OCI-M2 (cell line): ENCODE data around the gene MAST4.

ENCODE experiments used
- DNase-seq: peaks from one replicate; lab custom pipeline; 2025; ENCODE audit not compliant: unreplicated experiment; lab: John Stamatoyannopoulos, UW

The MAST4 gene

DNA sequence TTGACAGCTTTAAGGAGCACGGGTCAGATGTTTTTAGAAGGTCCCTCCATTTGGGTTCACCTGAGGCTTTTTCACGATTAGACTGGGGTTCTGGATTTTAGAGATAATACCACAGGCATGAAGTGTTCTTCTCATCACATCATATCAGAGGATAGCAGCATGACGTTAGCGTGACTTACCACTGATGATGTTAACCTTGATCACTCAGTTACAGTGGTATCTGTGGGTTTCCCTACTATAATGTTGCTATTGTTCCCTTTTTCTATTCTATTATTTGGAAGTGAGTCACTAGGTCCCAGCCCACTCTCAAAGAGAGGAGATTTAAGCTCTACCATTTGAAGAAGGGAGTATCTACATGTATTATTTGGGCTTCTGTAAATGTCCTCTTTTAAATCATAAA, 300.0 kb downstream of the MAST4 start:
- DNase-seq, result no peak

DNA sequence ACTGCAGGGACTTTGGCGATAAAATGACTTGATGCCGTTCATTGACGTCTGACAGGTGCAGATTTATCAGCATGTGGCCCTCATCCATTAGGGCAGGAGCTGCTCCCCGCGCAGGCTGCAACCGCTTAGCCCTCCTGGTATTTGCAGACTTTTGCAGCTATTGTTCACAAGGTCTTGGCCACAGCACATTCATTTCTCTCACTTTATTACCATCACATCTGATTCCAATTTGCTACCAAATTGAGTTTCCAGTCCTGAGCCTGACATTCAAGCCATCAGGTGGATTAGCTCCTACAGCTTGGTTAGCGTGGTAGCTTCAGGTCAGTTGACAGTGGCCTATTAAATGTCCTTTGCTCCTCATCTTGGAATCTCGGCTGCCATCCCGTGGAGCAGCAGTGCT, 301.2 kb downstream of the MAST4 start:
- DNase-seq, result no peak

DNA sequence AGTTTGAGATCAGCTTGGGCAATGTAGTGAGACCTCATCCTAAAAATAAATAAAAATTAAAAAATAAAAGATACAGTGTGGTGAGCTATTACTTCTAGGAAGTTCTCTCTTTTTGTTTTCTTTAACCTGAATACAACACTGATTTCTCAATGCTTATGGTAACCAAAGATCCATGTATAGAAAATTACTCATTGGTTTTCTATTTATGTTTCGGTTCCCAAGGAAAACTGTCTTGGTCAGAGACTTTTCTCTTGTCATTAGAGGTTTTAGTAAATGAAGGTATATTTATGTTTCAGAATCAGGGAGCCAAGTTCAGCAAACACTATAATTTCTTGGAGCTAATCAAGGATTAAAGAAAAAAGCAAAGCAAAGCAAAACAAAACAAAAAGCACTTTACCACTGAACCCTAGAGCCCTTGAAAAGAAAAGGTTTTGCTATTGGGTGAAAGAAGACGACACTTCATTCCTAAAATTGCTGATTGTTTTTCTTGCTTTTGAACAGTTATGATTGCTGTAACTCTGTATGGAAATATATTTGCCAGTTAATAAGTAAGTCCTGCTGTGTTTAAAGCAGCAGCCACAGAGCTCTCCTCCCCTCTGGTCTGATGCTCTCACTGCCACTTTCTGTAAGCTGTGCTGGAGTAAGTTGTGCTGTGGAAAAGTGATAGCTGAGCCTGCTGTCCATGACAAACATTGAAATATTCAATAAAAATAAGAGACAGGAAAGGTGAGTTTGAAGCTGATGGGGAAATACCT, 302.2 kb downstream of the MAST4 start:
- no peak for DNase-seq

GRCh38 chr5:66903218-66903617, 307.0 kb downstream of the MAST4 start:
- DNase-seq, result no peak

- no peak for DNase-seq
These were observed 307.5 kb downstream of the MAST4 start for GRCh38 chr5:66903709-66904108.

DNA sequence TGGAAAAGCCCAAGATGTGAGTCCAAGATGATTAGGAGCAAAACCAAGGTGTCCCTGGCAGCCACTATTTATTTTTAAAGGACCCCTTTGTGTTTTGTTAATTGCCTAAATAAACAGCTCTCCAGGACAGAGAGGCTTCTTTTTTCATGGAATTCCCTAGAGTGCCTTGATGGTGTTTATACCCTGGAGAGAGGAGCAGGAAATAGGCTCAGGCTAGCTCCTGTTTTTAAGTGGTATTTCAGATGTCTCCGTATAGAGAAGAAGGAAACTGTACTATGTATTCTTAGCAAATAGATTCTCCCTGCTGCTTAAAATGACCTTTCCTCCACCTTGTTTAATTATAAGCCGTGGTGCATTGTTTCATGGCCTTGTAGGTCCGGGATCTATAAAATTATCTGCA, 308.0 kb downstream of the MAST4 start:
- no peak for DNase-seq

- no peak for DNase-seq
These were observed 309.8 kb downstream of the MAST4 start for GRCh38 chr5:66906021-66906420.

GRCh38 chr5:66908230-66908629, 312.0 kb downstream of the MAST4 start:
- DNase-seq, result no peak

DNA sequence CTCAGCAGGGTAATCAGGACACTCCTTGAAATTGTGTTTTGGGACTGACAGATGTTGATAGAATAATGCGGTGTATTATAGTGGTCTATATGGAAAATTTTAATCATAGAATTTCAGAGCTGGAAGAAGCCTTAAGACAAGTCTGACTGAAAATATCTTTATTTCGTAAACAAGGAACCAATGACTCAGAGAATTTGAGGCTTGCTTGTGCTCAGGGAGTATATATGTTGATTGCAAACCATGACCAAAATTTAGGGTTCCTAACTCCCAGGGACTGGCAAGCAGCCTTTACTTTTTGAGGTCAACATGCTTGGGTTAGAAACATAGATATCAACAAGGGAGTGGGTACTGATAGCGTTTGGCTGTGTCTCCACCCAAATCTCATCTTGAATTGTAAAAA, 313.2 kb downstream of the MAST4 start:
- no peak for DNase-seq

DNA sequence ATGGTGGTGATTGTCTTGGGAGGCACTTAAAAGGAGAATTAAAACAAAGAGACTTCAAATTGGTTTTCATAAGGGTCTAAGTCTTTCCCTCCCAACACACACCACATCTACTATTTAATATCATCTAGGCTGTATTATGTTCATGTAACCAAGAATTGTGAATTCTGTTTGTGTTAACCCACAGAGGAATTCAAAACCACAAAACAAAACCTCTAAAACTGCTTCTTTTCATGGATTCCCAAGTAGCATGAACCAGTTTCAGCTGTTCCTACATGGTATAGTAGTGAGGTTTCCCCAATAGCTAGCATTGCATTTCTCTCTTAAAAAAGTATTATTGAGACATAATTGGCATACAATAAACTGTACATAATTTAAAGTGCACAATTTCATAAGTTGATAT, 316.6 kb downstream of the MAST4 start:
- DNase-seq, result no peak

GRCh38 chr5:66915531-66915930, 319.3 kb downstream of the MAST4 start:
- no peak for DNase-seq

DNA sequence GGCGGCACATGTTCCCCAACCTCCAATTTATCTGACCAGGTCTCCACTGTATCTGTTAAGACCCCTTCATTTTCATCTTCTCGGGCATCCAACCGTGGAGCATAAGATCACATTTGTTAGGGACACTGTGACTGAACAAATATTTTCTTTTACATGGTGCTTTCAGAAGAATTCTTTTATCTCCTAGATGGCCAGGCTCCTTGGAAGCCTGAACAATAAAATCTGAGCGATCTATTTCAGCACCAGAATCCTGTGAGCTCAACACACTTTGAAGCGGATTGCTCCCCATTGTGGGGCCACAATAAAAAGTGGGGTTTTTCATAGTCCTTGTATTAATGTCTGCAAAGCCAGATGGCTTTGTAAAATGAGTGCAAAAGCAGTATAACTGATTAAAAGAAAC, 326.7 kb downstream of the MAST4 start:
- no peak for DNase-seq

DNA sequence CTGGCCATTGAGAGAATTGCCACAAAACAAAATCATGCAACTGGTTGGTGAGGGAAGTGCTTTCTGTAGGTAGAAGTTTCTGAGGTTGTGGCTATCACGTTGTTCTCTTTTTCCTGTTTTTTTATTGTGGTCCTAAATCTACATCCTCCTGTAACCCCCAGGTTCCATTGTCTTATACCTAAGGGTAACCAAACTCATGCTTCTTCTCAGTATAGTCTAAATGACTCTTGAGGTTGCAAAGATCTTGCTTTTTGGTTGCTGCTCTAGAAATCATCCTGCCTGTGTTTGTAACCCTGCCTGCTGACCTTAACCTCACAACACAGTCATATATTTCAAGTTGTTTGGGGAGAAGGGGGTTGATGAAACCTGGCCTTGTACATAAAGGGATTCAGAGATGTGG, 327.3 kb downstream of the MAST4 start:
- no peak for DNase-seq

DNA sequence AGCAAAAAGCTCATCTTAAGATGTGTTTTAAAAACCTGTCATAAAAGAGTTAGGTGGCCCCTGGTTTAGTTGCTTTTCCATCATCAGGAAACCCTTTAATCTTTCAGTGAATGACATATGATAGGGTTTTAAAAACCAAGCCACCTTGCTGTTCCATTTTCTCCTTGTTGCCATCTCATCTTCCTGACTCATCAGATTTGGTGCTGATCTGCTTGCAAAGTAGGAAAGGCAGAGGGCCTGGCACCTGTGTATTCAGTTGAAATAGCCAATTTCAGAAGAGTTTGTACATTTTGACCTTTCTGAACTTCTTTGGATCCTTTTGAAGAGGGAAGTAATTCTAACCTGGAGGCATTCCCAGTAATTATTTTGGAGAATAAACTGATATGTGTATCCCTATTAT, 327.7 kb downstream of the MAST4 start:
- DNase-seq, result no peak

DNA sequence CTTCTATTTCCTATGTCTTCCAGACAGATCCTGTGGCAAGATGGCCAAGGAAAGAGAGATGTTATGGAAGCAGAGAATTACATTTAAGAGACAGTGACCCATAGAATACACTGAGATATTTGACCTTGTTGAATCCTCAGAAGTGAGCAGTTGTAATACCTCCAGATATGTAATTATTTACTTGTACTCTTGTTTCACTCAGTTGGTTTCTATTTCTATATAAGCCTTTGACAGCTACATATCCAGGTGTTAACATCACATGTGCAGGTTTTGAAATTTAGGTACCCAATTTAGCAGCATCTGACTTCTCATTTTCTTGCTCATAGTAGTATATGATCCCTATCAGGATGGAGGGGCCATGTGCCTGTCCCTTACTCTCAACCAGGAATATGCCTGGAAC, 330.9 kb downstream of the MAST4 start:
- DNase-seq, result no peak

- no peak for DNase-seq
These were observed 333.1 kb downstream of the MAST4 start for GRCh38 chr5:66929281-66929680.

GRCh38 chr5:66929995-66930394, 333.8 kb downstream of the MAST4 start:
- no peak for DNase-seq

DNA sequence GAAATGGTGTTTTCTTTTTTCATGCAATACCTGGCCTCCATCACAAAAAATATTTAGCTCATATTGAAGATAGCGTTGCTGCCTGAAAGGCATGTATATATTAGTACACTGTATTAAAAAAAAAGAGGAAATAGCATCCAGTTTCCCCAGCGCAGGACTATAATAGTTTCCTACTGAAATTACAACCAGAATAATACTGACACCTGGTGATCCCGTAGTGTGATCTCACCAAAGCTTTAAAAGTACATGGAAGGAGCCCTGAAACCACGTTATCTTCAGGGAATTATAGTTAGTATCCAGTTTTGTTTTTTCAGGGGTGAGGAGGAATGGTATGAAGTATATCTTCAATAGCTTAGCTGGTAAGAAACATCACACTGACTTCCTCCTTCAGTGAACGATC, 335.5 kb downstream of the MAST4 start:
- DNase-seq, result no peak

- no peak for DNase-seq
These were observed 336.3 kb downstream of the MAST4 start for GRCh38 chr5:66932457-66932856.

GRCh38 chr5:66933066-66933465, 336.9 kb downstream of the MAST4 start:
- DNase-seq, result no peak

GRCh38 chr5:66939094-66939493, 342.9 kb downstream of the MAST4 start:
- DNase-seq, result no peak

- no peak for DNase-seq
These were observed 349.5 kb downstream of the MAST4 start for GRCh38 chr5:66945389-66946349.
